Heart left ventricle (tissue), 16 donors: ENCODE results near the gene MEP1A. TPM values are rescaled to one million over a fixed set of nuclear protein-coding genes. Genes with fewer than 3 reads are reported as not detected.

Experiments used
- ATAC-seq, 4 donors: fragments of 200-7000 bp; cut with Tn5 transposase; one replicate each; pipeline ENCODE4 v1.9.1; 2020 to 2022; ENCODE audit warnings: moderate library complexity in 4 of 4, mild to moderate bottlenecking in 3 of 4, moderate number of reproducible peaks in 1 of 4
- DNase-seq, 5 donors: peaks; one replicate each; pipeline ENCODE4 v3.0.0-alpha.2; 2020
- H3K27ac ChIP-seq, 12 donors: fragments of 200-600 bp; sonication (generic) in 4 of 12; one replicate each; pipeline versions ENCODE4 v1.5.0 to v1.8.0; 2016 to 2022; ENCODE audit warnings: mild to moderate bottlenecking in 2 of 12
- H3K27me3 ChIP-seq, 9 donors: fragments of 200-600 bp; sonication (generic) in 2 of 9; one replicate each; pipeline versions ENCODE4 v1.5.1 to v1.8.0; 2016 to 2022; ENCODE audit warnings: mild to moderate bottlenecking in 3 of 9
- H3K36me3 ChIP-seq, 9 donors: fragments of 200-600 bp; sonication (generic) in 2 of 9; one replicate each; pipeline versions ENCODE4 v1.5.0 to v1.8.0; 2018 to 2022; ENCODE audit warnings: mild to moderate bottlenecking in 2 of 9
- H3K4me1 ChIP-seq, 12 donors: fragments of 200-600 bp; sonication (generic) in 4 of 12; one replicate each; pipeline versions ENCODE4 v1.5.0 to v1.8.0; 2016 to 2022; ENCODE audit warnings: mild to moderate bottlenecking in 3 of 12
- H3K4me3 ChIP-seq, 12 donors: fragments of 200-600 bp; sonication (generic) in 4 of 12; one replicate each; pipeline versions ENCODE4 v1.5.0 to v1.8.0; 2017 to 2022; ENCODE audit warnings: mild to moderate bottlenecking in 9 of 12, moderate library complexity in 4 of 12
- H3K9me3 ChIP-seq, 12 donors: fragments of 200-600 bp; sonication (generic) in 4 of 12; one replicate each; pipeline versions ENCODE4 v1.5.0 to v1.8.0; 2016 to 2022; ENCODE audit warnings: mild to moderate bottlenecking in 1 of 12
- CTCF ChIP-seq, 12 donors: fragments of 200-600 bp; sonication (generic) in 4 of 12; IDR thresholded peaks; one replicate each; pipeline versions ENCODE4 v1.5.0 to v1.8.0; 2018 to 2022; ENCODE audit warnings: antibody characterized with exemption in 12 of 12, mild to moderate bottlenecking in 5 of 12
- POLR2A ChIP-seq, 2 donors: fragments of 450-650 bp; IDR thresholded peaks; one replicate each; pipeline ENCODE4 v1.6.1; 2017; ENCODE audit warnings: antibody characterized with exemption in 2 of 2, mild to moderate bottlenecking in 2 of 2, moderate library complexity in 2 of 2
- WGBS, 4 donors: extraction: QIAGEN DNeasy Blood & Tissue Kit in 2 of 4; methylation state at CpG; one replicate each; pipeline versions ENCODE4 v1.1.5 to v1.1.7; 2013 to 2018; 5-methylcytosine and 5-hydroxymethylcytosine counted together
- intact Hi-C, 10 donors: fragments of 100-400 bp; cut with DNase I; formaldehyde crosslinking; loops; one replicate each; pipeline versions ENCODE4 v1.11.1 to v1.14.2; 2022
- polyA plus RNA-seq, 2 donors: library from polyadenylated mRNA; stranded (reverse); fragments of 200-250 nt; gene quantifications; one replicate each; pipeline ENCODE4 v1.2.3, GENCODE V29; 2013
- total RNA-seq, 9 donors: library from RNA; depleted of rRNA in 2 of 9; stranded (reverse); fragments of >200 nt in 2 of 9; fragmentation: NEBNext Ultra II Directional in 3 of 9; extraction: Animal tissue kit (Norgen Biotek cat#: 25700) in 3 of 9; gene quantifications; one replicate each; pipeline versions ENCODE4 v1.1.0 to v1.2.4, GENCODE V29; 2016 to 2023
- donor health status: ischemic (EF 13 %, LVEDD 7.1; RV severe dilation, severe dysfunction).
- donor health status: healthy with polysubstance abuse.
- donor health status: DM: no; HTN: yes; CAD: no.
- donor health status: DM: no; HTN: no; CAD: no.
- donor health status: ischemic (EF 25% LVEDD 6.9; RV normal size, moderate dysfunction).
- donor health status: ischemic (EF 25% LVEDD 5.7; RV mildly dilated, moderate dysfunction).
- donor health status: healthy.
- donor health status: DM: yes; HTN: yes; CAD: no.
- donor health status: ischemic (EF 35%, LVEDD 5.7; RV mildly dilated, moderate dysfunction).
- donor health status: nonischemic (EF 11% LVEDD 7.7; RV severe dilation, severe dysfunction).
- donor health status: DM: yes; HTN: yes; CAD: no.
- donor health status: PGD.
- donor health status: ischemic (EF 29% LVEDD 5.4; RV normal size, mild dysfunction).
- donor health status: nonischemic (EF 23%, LVEDD 6.1; RV moderate dilation, normal function).

Gene MEP1A
- total and polyA plus RNA-seq, 11 donors, result not detected

GRCh38 chr6:46787871-46788540 is 5.2 kb upstream of the MEP1A start:
- no peak for DNase-seq
- no peak for ATAC-seq
- WGBS, 4 donors, result 82 to 92% (median 90%) methylated on average over 5 of the region's 5 CpGs
- Histone ChIP-seq H3K4me3 (no peak overlapping the region), H3K4me1 (no peaks in the 10 kb centered on the region), H3K36me3 (no peaks in the 10 kb centered on the region), H3K27ac (no peak overlapping the region), H3K9me3 (no peaks in the 10 kb centered on the region), H3K27me3 (no peaks in the 10 kb centered on the region)
- intact Hi-C loops, result loop anchor here in 4 of 10 donors (10.0 kb wide), 3 partner anchors 83 to 373 kb away; no protein-coding TSS in a partner anchor
- TF ChIP-seq CTCF (IDR thresholded peaks at IDR 0.05) (no peak), POLR2A (IDR thresholded peaks at IDR 0.05) (no peak)

GRCh38 chr6:46788791-46789190 is 4.4 kb upstream of the MEP1A start:
- H3K4me3 ChIP-seq, result no peak overlapping the region
- no peak for DNase-seq
- H3K9me3 ChIP-seq, result no peaks in the 10 kb centered on the region
- 72 to 96% (median 94%) methylated on average over 3 of the region's 3 CpGs for WGBS, 4 donors
- H3K27me3 ChIP-seq, result no peaks in the 10 kb centered on the region
- no peak for ATAC-seq
- no peak overlapping the region for H3K27ac ChIP-seq
- intact Hi-C loops, result loop anchor here in 4 of 10 donors (10.0 kb wide), 3 partner anchors 84 to 374 kb away; no protein-coding TSS in a partner anchor
- H3K36me3 ChIP-seq, result no peaks in the 10 kb centered on the region
- TF ChIP-seq POLR2A (IDR thresholded peaks at IDR 0.05) (no peak), CTCF (IDR thresholded peaks at IDR 0.05) (no peak)
- H3K4me1 ChIP-seq, result no peaks in the 10 kb centered on the region

GRCh38 chr6:46789434-46790354 is 3.5 kb upstream of the MEP1A start:
- no peak overlapping the region for H3K4me3 ChIP-seq
- intact Hi-C loops, result loop anchor here in 4 of 10 donors (10.0 kb wide), 3 partner anchors 85 to 375 kb away; no protein-coding TSS in a partner anchor
- no peaks in the 10 kb centered on the region for H3K9me3 ChIP-seq
- H3K27ac ChIP-seq, result no peak overlapping the region
- 69 to 96% (median 82%) methylated on average over 4 of the region's 4 CpGs for WGBS, 4 donors
- ATAC-seq, result no peak
- no peaks in the 10 kb centered on the region for H3K4me1 ChIP-seq
- H3K36me3 ChIP-seq, result no peaks in the 10 kb centered on the region
- TF ChIP-seq POLR2A (IDR thresholded peaks at IDR 0.05), result no peak
- TF ChIP-seq CTCF (IDR thresholded peaks at IDR 0.05), result no peak
- no peak for DNase-seq
- no peaks in the 10 kb centered on the region for H3K27me3 ChIP-seq

- no peak for TF ChIP-seq POLR2A (IDR thresholded peaks at IDR 0.05)
- no peak for TF ChIP-seq CTCF (IDR thresholded peaks at IDR 0.05)
- intact Hi-C loops, result no loop called here
- DNase-seq (no peak), ATAC-seq (no peak)
- no peaks in the 10 kb centered on the region for H3K36me3 ChIP-seq
- no peaks in the 10 kb centered on the region for H3K27me3 ChIP-seq
- no peaks in the 10 kb centered on the region for H3K4me1 ChIP-seq
- H3K9me3 ChIP-seq, result no peaks in the 10 kb centered on the region
- H3K4me3 ChIP-seq, result no peak overlapping the region
- no peak overlapping the region for H3K27ac ChIP-seq
Measured at GRCh38 chr6:46790355-46790874, 2.8 kb upstream of the MEP1A start.
